Ectodermal cell (in vitro differentiated cells): ENCODE data around the gene ZGLP1.

Source experiments
- H3K27ac ChIP-seq: 2 replicates; pipeline ENCODE4 v1.7.0; 2013; ENCODE audit warnings: mild to moderate bottlenecking, low read depth, low read length; ENCODE audit not compliant: insufficient read depth, poor library complexity, severe bottlenecking
- H3K27me3 ChIP-seq: 2 replicates; pipeline ENCODE4 v1.7.0; 2013; ENCODE audit warnings: mild to moderate bottlenecking, low read length; ENCODE audit not compliant: insufficient read depth, control insufficient read depth, poor library complexity, severe bottlenecking
- H3K36me3 ChIP-seq: one replicate; pipeline ENCODE4 v1.7.0; 2013; ENCODE audit warnings: low read length; ENCODE audit not compliant: control insufficient read depth, insufficient read depth
- H3K4me1 ChIP-seq: one replicate; pipeline ENCODE4 v1.7.0; 2013; ENCODE audit warnings: low read length; ENCODE audit not compliant: control insufficient read depth, insufficient read depth
- H3K4me3 ChIP-seq: 2 replicates; pipeline ENCODE4 v1.7.0; 2013; ENCODE audit warnings: low read depth, low read length, control low read depth; ENCODE audit not compliant: insufficient read depth
- H3K9me3 ChIP-seq: 2 replicates; pipeline ENCODE4 v1.7.0; 2013; ENCODE audit warnings: mild to moderate bottlenecking, low read length, moderate library complexity; ENCODE audit not compliant: control insufficient read depth
- WGBS, 2 experiments: methylation state at CpG; one replicate each; pipeline ENCODE4 v1.1.7; 2013; ENCODE audit warnings: missing lambda C conversion rate in 2 of 2; 5-methylcytosine and 5-hydroxymethylcytosine counted together

Gene ZGLP1

DNA sequence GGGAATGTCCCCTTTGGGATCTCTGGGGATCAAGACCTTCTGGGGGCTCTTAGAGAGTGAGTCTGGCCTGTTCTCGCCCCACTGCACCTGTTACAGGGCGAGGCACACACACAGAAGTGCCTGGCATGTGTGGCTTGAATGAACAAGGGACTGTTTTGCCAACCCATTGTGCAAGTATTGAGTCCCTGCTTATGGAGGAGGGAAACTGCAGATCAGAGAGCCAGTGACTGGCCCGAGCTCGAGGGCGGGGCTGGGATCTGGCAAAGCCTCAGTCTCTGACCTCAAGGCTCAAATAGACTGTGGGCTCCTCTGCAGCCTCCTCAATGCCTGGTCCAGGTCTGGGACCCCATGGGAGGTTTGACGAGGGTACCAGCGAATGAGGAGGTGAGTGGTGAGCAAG, 18.2 kb upstream of the ZGLP1 start:
- Histone ChIP-seq H3K4me1 (peaks cover 10% of the 10 kb centered on the region), H3K9me3 (no peaks in the 10 kb centered on the region), H3K4me3 (no peak overlapping the region), H3K36me3 (peaks cover 47% of the 10 kb centered on the region), H3K27ac (no peak overlapping the region), H3K27me3 (no peaks in the 10 kb centered on the region)
- WGBS, 2 experiments = 96 to 97% methylated on average over 7 of the region's 7 CpGs

DNA sequence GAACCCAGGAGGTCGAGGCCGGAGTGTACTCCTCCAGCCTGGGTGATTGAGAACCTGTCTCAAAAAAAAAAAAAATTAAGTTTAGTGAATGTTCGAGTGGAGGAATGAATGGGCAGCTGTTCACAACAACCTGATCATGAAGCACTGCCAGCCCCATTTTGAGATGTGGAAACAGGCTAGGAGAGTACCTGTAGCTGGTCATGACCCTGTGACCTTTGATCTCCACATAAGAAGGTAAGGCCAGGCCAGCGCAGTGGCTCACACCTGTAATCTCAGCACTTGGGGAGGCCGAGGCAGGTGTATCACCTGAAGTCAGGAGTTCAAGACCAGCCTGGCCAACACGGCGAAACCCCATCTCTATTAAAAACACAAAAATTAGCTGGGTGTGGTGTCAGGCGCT, 16.1 kb upstream of the ZGLP1 start:
- Histone ChIP-seq H3K36me3 (peaks cover 65% of the 10 kb centered on the region), H3K4me1 (no peaks in the 10 kb centered on the region), H3K4me3 (no peak overlapping the region), H3K27me3 (no peaks in the 10 kb centered on the region), H3K9me3 (no peaks in the 10 kb centered on the region), H3K27ac (no peak overlapping the region)
- WGBS, 2 experiments = 93% methylated on average over 8 of the region's 8 CpGs

DNA sequence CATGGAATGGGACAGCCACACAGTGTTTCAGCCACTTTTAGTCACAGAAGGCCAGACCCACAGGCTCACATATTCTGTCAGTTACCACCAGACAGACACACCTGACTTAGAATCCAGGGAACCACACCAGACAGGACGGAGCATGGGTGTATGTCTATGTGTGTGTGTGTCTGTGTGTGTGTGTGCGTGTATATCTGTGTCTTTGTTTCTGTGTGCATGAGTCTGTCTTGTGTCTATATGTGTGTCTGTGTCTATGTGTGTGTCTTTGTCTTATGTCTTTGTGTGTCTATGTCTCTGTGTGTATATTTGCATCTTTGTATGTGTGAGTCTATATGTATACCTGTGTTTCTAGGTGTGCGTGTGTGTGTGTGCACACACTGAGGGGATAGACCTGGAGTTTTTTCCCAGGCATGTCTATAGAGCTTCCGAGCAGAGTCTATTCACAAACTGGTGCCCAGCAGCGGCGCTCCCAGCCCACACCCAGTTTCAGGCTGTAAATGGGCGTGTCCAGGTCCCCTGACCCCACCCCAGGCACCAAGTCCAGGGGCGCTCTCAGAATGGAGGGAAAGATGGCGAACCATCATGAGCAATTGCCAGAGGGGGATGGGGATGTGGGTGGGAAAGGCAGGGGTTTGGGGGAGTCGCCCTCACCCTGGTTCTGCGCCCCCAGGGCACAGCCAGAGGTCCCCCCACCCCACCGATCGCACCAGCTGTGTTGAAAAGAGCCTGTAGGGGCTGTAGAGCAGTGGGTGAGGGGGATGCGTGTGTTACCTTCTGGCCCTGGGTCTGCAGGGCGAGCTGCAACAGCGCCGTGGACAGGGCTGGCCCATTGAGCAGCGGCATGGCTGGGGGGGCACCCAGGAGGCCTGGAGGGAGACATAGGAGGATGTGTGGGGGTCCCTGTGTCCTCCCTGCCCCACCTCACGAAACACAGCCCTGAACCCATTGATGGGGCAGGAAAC, 12.5 kb upstream of the ZGLP1 start:
- Histone ChIP-seq H3K27ac (no peak overlapping the region), H3K4me1 (no peaks in the 10 kb centered on the region), H3K27me3 (no peaks in the 10 kb centered on the region), H3K9me3 (no peaks in the 10 kb centered on the region), H3K4me3 (no peak overlapping the region), H3K36me3 (peaks cover 54% of the 10 kb centered on the region)
- WGBS, 2 experiments = 96 to 97% methylated on average over 19 of the region's 19 CpGs

DNA sequence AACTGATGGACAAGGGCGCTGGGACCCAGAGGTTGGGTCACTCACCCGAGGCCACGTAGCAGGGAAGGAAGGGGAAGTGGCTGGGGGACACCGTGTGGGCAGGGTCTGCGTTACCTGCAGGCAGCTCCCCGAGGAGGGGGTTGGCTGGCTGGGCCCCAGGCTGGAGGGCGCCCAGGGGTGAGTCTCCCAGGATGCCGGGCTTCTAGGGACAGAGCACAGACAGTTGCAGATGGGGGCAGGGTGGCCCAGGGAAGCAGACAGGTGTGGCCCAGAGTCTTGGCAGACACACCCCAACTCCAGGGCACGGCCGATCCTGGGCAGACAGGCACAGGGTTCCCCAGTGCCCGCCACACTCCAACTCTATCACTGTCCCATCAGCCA, 11.8 kb upstream of the ZGLP1 start:
- Histone ChIP-seq H3K4me3 (no peak overlapping the region), H3K27ac (no peak overlapping the region), H3K36me3 (peaks cover 52% of the 10 kb centered on the region), H3K4me1 (peaks cover under 1% of the 10 kb centered on the region), H3K9me3 (no peaks in the 10 kb centered on the region), H3K27me3 (no peaks in the 10 kb centered on the region)
- 93 to 95% methylated on average over 11 of the region's 11 CpGs for WGBS, 2 experiments

DNA sequence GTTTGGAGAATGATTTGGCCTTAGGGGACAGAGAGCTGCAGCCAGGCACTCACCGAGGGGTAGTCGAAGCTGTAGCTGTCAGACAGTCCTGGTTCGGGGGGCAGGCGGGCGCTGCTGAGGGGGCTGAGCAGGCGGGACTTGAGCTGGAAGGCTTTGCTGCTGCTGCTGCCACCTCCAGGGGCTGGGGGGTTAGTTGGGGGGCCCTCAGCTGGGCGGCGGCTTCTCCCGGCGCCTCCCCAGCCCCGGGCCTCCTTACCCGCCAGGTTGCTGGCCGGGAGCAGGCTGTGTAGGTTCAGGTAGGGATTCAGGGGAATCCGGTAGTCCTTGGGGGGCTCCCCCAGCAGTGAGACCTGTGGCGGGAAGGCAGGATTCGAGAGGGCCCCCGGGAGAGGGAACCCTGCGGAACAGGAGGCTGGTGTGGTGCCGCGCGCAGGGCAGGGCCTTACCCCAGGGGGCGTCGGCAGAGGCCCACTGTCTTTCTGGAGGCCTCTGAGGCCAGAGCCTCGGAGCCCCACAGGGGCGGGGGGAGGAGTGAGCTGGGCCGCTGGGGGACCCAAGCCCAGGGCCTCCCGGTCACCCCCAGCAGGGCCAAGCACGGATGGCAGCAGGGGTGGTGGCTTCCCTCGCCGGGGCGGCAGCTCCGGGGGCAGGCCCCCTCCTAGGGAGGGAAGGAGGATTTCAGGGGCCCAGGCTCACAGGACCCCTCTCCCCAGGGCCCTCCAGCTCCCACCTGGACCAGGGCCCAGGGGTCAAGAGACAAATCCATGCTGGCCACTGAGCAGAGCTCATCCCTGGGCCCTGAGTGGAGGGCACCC, 11.2 kb upstream of the ZGLP1 start:
- WGBS, 2 experiments = 95% methylated on average over 32 of the region's 32 CpGs
- Histone ChIP-seq H3K27me3 (no peaks in the 10 kb centered on the region), H3K27ac (no peak overlapping the region), H3K4me1 (peaks cover 6% of the 10 kb centered on the region), H3K4me3 (no peak overlapping the region), H3K9me3 (no peaks in the 10 kb centered on the region), H3K36me3 (peaks cover 50% of the 10 kb centered on the region)

DNA sequence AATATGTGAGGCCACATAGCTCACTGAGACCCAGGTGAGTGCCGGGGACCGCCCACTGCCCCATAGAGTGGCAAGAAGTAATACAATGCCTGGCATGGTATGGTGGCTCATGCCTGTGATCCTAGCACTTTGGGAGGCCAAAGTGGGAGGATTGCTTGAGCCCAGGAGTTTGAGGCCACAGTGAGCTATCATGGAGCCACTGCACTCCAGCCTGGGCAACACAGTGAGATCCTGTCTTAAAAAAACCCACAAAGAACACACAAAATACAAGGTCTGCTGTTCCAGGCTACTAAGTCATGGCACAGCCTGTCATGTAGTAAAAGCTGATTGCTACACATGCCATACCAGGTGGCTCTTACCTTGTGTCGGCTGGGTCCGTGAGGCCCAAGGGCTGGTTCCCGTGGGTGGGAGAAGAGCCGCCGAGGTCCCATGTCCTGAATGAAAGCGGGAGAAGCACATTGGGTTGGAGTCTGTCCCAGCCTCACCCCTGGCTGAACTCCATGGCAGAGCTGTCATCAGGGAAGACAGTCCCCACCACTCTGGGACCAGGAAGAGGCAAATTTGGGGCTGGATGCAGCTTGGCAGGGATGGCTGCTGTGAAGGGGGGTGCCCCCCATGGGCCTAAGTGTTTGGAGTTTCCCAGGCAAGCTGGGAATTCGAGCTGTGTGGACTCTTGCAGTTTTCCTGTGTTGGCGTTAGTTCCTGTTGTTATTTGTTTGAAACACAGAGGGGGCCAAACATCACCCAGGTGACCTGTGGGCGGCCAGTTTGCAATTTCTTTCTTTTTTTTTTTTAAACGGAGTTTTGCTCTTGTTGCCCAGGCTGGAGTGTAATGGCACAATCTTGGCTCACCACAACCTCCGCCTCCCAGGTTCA, 9.4 kb upstream of the ZGLP1 start:
- Histone ChIP-seq H3K4me3 (no peak overlapping the region), H3K9me3 (no peaks in the 10 kb centered on the region), H3K36me3 (peaks cover 42% of the 10 kb centered on the region), H3K27me3 (no peaks in the 10 kb centered on the region), H3K4me1 (peaks cover 7% of the 10 kb centered on the region), H3K27ac (no peak overlapping the region)
- 89 to 95% methylated on average over 13 of the region's 13 CpGs for WGBS, 2 experiments

DNA sequence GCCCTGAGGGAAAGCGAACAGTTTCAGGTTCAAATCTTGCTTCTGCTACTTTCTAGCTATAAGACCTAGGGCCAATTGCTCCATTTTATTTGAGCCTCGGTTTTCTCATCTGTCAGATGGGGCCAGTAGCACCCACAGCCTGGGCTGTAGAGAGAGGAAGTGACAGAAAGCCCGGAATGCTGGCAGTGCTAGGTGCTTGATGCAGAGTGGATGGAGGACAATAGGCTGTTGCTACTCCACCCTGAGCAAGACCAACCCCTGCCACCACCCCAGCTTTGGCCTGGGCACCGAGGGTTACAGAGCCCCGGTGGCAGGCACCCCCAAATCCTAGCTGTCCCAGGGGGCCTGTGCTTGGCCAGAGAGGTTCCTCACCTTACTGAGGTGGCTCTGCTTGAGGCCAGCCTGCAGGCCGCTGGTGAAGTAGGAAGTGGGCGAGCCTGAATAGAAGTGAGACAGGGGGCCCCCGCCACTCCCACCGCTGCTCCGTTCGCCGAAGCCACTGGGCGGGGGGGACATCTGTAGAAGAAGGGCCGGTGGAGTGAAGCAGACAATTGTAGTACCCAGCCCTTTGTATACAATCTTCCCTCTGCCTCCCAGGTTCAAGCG, 8.3 kb upstream of the ZGLP1 start:
- Histone ChIP-seq H3K4me1 (peaks cover 7% of the 10 kb centered on the region), H3K27me3 (no peaks in the 10 kb centered on the region), H3K9me3 (no peaks in the 10 kb centered on the region), H3K4me3 (no peak overlapping the region), H3K36me3 (peaks cover 35% of the 10 kb centered on the region), H3K27ac (no peak overlapping the region)
- whole genome bisulfite sequencing, 2 experiments = 91 to 95% methylated on average over 15 of the region's 15 CpGs

DNA sequence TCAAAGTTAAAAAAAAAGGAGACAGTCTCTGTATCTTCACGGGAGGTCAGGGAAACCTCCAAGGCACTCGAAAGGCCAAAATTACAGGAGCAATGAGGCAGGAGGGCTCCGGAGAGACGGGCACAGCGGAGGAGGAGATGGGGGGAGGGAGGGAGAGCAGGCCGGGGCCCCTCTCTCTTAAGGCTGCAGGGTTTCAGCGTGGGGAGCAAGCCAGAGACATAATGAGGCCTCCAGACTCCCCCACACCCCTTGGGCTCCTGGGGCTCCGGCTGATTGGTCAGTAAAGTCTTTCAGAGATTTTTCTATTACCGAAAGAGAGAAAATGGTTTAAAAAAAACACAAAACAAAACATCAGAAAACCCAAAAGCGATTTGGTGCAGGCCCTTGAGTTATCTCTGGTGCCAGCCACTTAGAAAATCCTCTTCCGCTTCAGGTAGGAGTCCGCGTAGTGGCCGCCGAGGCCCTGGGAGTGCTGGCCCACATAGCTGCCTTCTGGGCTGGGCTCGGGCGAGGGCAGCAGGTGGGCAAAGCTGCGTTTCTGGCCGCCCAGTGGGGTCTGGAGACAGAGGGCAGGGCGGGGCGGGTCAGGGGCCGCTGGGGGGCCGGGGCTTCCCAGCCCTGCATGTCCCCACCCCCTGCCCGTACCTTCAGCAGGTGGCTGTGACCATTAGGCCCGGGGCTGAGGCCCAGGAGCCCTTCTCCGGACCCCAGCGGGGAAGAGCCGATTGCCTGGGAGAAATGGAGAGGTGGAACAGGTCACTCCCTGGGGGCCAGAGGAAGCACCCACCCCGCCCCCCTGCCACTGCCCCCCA, 7.6 kb upstream of the ZGLP1 start:
- Histone ChIP-seq H3K4me3 (no peak overlapping the region), H3K9me3 (no peaks in the 10 kb centered on the region), H3K4me1 (peaks cover 7% of the 10 kb centered on the region), H3K27ac (no peak overlapping the region), H3K36me3 (peaks cover 28% of the 10 kb centered on the region), H3K27me3 (no peaks in the 10 kb centered on the region)
- WGBS, 2 experiments = 93 to 94% methylated on average over 29 of the region's 29 CpGs
